ENCODE data around the gene TOMM20. TPM values are rescaled to one million over a fixed set of nuclear protein-coding genes. Genes with fewer than 3 reads are reported as not detected.

The TOMM20 gene
- total and polyA plus RNA-seq, 9 of the 15 experiments (the other 6 are each of a cell fraction or from before 2014, with no cell fraction given), result 70.6 to 334 (median 159) TPM

GRCh38 chr1:235113183-235113917 is 15.3 kb downstream of the TOMM20 start:
- Histone ChIP-seq H3K27me3 (ENCODE audit: control insufficient read depth in 2 of 2, insufficient read depth in 2 of 2, low read length in 2 of 2) (no peaks in the 10 kb centered on the region), H3K9ac (ENCODE audit: insufficient read depth in 1 of 2, low read depth in 2 of 2, low read length in 2 of 2) (peak overlapping the region in 1 of 2 experiments; percentile 35; a peak in 2 of 4 replicates), H3K4me2 (ENCODE audit: insufficient read depth, low read length) (peak overlapping the region; percentile 31; the same call in 1 of the 2 replicates), H3K4me3 (no peak overlapping the region), H3K79me2 (ENCODE audit: control insufficient read depth, insufficient read depth, low read length) (peaks cover 61% of the 10 kb centered on the region), H3K4me1 (replicated peaks in 1 of 2; ENCODE audit: control insufficient read depth in 2 of 2, insufficient read depth in 2 of 2, low read length in 2 of 2) (peaks cover 9 to 16% of the 10 kb centered on the region in 2 experiments; a peak in 4 of 5 replicates), H3K9me1 (ENCODE audit: control insufficient read depth, insufficient read depth, low read length) (peaks cover 3% of the 10 kb centered on the region), H3K27ac (ENCODE audit: extremely low read depth, low read depth, low read length) (peak overlapping the region; percentile 79), H3K36me3 (ENCODE audit: control insufficient read depth, insufficient read depth, low read length) (peaks cover 94% of the 10 kb centered on the region), H3K9me3 (replicated peaks; ENCODE audit: control insufficient read depth, insufficient read depth, low read depth, low read length) (no peaks in the 10 kb centered on the region), H4K20me1 (replicated peaks; ENCODE audit: control insufficient read depth, insufficient read depth, low read length) (no peaks in the 10 kb centered on the region), H2AFZ (ENCODE audit: low read depth, low read length) (no peak overlapping the region)
- ChIA-PET POLR2A (interaction anchor here (0.6 to 1.5 kb wide), 8 partner anchors 8 to 755 kb away, joined by 3 to 7 read pairs (median 4); no protein-coding TSS in a partner anchor), CTCF (ENCODE audit: low intra/inter-chr PET ratio) (no interaction called here)
- intact Hi-C loops (cut with micrococcal nuclease) (no loop called here), in situ Hi-C loops (cut with MboI) (no loop called here)
- ATAC-seq (peak; percentile 84), FAIRE-seq (peak; percentile 72), DNase-seq (ENCODE audit: extremely low read depth in 1 of 4, low spot score in 3 of 4) (peak; percentile 45 to 84 (median 62))
- 24% methylated on average over 7 of the region's 7 CpGs for WGBS (ENCODE audit: insufficient coverage, low coverage, missing lambda C conversion rate)
- no TSS peak for BruUV-seq (replicated peaks)
- TF ChIP-seq XRCC4 (IDR thresholded peaks at IDR 0.05; ENCODE audit: extremely low read depth, insufficient read depth, insufficient read length), result no peak
- TF ChIP-seq NCOR1 (IDR thresholded peaks at IDR 0.05), result peak; percentile 77
- no peak for TF ChIP-seq TCF7 (IDR thresholded peaks at IDR 0.05; ENCODE audit: borderline replicate concordance)
- peak in 1 of 2 experiments; percentile 43; a peak in 1 of 4 replicates for TF ChIP-seq HDAC1 (IDR thresholded peaks at IDR 0.05)
- TF ChIP-seq MLLT1 (IDR thresholded peaks at IDR 0.05), result no peak
- no peak for TF ChIP-seq SIRT6 (IDR thresholded peaks at IDR 0.05; ENCODE audit: low read depth, low read length)
- no peak for TF ChIP-seq POLR3A (IDR thresholded peaks at IDR 0.05; ENCODE audit: borderline replicate concordance, extremely low read depth, insufficient read depth, insufficient read length)
- no peak for TF ChIP-seq MYBL2 (IDR thresholded peaks at IDR 0.05; ENCODE audit: low read depth)
- no peak for TF ChIP-seq MYBL2 (CRISPR knock-in tag; IDR thresholded peaks at IDR 0.05; ENCODE audit: borderline replicate concordance)
- TF ChIP-seq CBFA2T2 (conservative IDR thresholded peaks at IDR 0.05), result peak; percentile 85
- TF ChIP-seq ZFPM2 (CRISPR knock-in tag; IDR thresholded peaks at IDR 0.05), result no peak
- TF ChIP-seq ZNF318 (IDR thresholded peaks at IDR 0.05; ENCODE audit: borderline replicate concordance in 1 of 2, low read depth in 1 of 2), result 0 out of 4 replicates have a peak, but pooled peaks of 1 of the 2 experiments have one; percentile 12
